CD14-positive monocyte (primary cell): ENCODE measurements around the gene CBX4. TPM values are rescaled to one million over a fixed set of nuclear protein-coding genes. Genes with fewer than 3 reads are reported as not detected.

Source experiments
- DNase-seq, 3 donors: peaks; one replicate each; pipeline ENCODE4 v3.0.0-alpha.2; 2011 to 2022
- H2AFZ ChIP-seq: 2 replicates; pipeline ENCODE4 v1.6.0; 2012; ENCODE audit warnings: mild to moderate bottlenecking, low read depth, low read length, inconsistent platforms; ENCODE audit not compliant: insufficient read depth, poor library complexity, severe bottlenecking
- H3K27ac ChIP-seq, 2 donors: 1 replicate in 1 of 2; 2 replicates in 1 of 2; pipeline ENCODE4 v1.5.1; 2012 to 2013; ENCODE audit warnings: low read length in 2 of 2, control low read depth in 1 of 2, inconsistent platforms in 1 of 2, low read depth in 1 of 2, mild to moderate bottlenecking in 1 of 2
- H3K27me3 ChIP-seq, 2 donors: one replicate each; pipeline versions ENCODE4 v1.6.0 to v1.6.1; 2011 to 2013; ENCODE audit warnings: low read length in 2 of 2; ENCODE audit not compliant: control insufficient read depth in 2 of 2, insufficient read depth in 2 of 2
- H3K36me3 ChIP-seq, 2 donors: replicated peaks in 1 of 2; 1 replicate in 1 of 2; 2 replicates in 1 of 2; pipeline versions ENCODE4 v1.5.1 to v1.6.1; 2012 to 2013; ENCODE audit warnings: low read length in 2 of 2, control low read depth in 1 of 2, inconsistent platforms in 1 of 2, mild to moderate bottlenecking in 1 of 2; ENCODE audit not compliant: insufficient read depth in 2 of 2, control insufficient read depth in 1 of 2
- H3K4me1 ChIP-seq, 2 donors: 1 replicate in 1 of 2; 2 replicates in 1 of 2; pipeline versions ENCODE4 v1.5.1 to v1.6.1; 2012 to 2013; ENCODE audit warnings: low read length in 2 of 2, control low read depth in 1 of 2, inconsistent platforms in 1 of 2, mild to moderate bottlenecking in 1 of 2, moderate library complexity in 1 of 2; ENCODE audit not compliant: insufficient read depth in 2 of 2, control insufficient read depth in 1 of 2
- H3K4me2 ChIP-seq: replicated peaks from 2 replicates; pipeline ENCODE3; 2012; ENCODE audit warnings: low read length, moderate library complexity, mild to moderate bottlenecking; ENCODE audit not compliant: poor library complexity, severe bottlenecking; ENCODE audit errors: extremely low read depth
- H3K4me3 ChIP-seq, 3 experiments: fragments of 200-600 bp in 1 of 3; sonication (generic) in 1 of 3; replicated peaks in 1 of 3; 1 replicate in 2 of 3; 2 replicates in 1 of 3; pipeline ENCODE4 v1.5.1; 2011 to 2013; ENCODE audit warnings: low read length in 3 of 3, mild to moderate bottlenecking in 3 of 3, control low read depth in 2 of 3, low read depth in 2 of 3, inconsistent platforms in 1 of 3, moderate library complexity in 1 of 3
- H3K79me2 ChIP-seq: 2 replicates; pipeline ENCODE4 v1.6.0; 2012; ENCODE audit warnings: mild to moderate bottlenecking, control low read depth, inconsistent platforms, low read length, moderate library complexity; ENCODE audit not compliant: insufficient read depth
- H3K9ac ChIP-seq: 2 replicates; pipeline ENCODE4 v1.6.0; 2017; ENCODE audit warnings: low read length, mild to moderate bottlenecking; ENCODE audit not compliant: insufficient read depth, poor library complexity, severe bottlenecking
- H3K9me3 ChIP-seq, 2 donors: replicated peaks in 1 of 2; 1 replicate in 1 of 2; 2 replicates in 1 of 2; pipeline versions ENCODE4 v1.5.1 to v1.6.1; 2012 to 2013; ENCODE audit warnings: low read length in 2 of 2, control low read depth in 1 of 2; ENCODE audit not compliant: control insufficient read depth in 1 of 2, insufficient read depth in 1 of 2
- H4K20me1 ChIP-seq: 2 replicates; pipeline ENCODE4 v1.6.0; 2012; ENCODE audit warnings: mild to moderate bottlenecking, low read length, control low read depth, moderate library complexity; ENCODE audit not compliant: insufficient read depth
- H3K27ac Mint-ChIP-seq, 7 donors: one replicate each; pipeline ENCODE4 v1.8.0; 2020; ENCODE audit warnings: mild to moderate bottlenecking in 7 of 7, mixed read lengths in 7 of 7, moderate library complexity in 6 of 7, inconsistent platforms in 2 of 7
- H3K27me3 Mint-ChIP-seq, 3 donors: one replicate each; pipeline ENCODE4 v1.8.0; 2021 to 2022; ENCODE audit warnings: low read depth in 3 of 3, mild to moderate bottlenecking in 3 of 3, mixed read lengths in 3 of 3, moderate library complexity in 3 of 3, inconsistent platforms in 1 of 3
- H3K36me3 Mint-ChIP-seq, 2 donors: one replicate each; pipeline ENCODE4 v1.8.0; 2020; ENCODE audit warnings: mixed read lengths in 2 of 2, inconsistent platforms in 1 of 2, mild to moderate bottlenecking in 1 of 2
- H3K4me1 Mint-ChIP-seq: one replicate; pipeline ENCODE4 v1.8.0; 2020; ENCODE audit warnings: mild to moderate bottlenecking, mixed read lengths
- H3K4me3 Mint-ChIP-seq, 2 donors: one replicate each; pipeline ENCODE4 v1.8.0; 2020; ENCODE audit warnings: mild to moderate bottlenecking in 2 of 2, mixed read lengths in 2 of 2, moderate library complexity in 1 of 2
- H3K9me3 Mint-ChIP-seq, 7 donors: one replicate each; pipeline ENCODE4 v1.8.0; 2020 to 2022; ENCODE audit warnings: mixed read lengths in 7 of 7, mild to moderate bottlenecking in 6 of 7, moderate library complexity in 6 of 7, inconsistent platforms in 2 of 7
- WGBS: methylation state at CpG from one replicate; pipeline ENCODE4 v1.1.5; 2013; ENCODE audit warnings: missing lambda C conversion rate; ENCODE audit not compliant: insufficient coverage; 5-methylcytosine and 5-hydroxymethylcytosine counted together
- intact Hi-C, 2 donors: fragments of 100-400 bp; cut with micrococcal nuclease; formaldehyde crosslinking; loops; one replicate each; pipeline versions ENCODE4 v1.15.0 to v1.15.1; 2023
- polyA plus RNA-seq, 3 donors: library from polyadenylated mRNA; depleted of rRNA in 1 of 3; unstranded in 2 of 3; stranded (reverse) in 1 of 3; fragments of 300-500 nt in 2 of 3; fragments of >200 nt in 1 of 3; fragmentation: Illumina TruSeq in 2 of 3; gene quantifications; 1 replicate in 2 of 3; 2 replicates in 1 of 3; pipeline ENCODE4 v1.2.3, GENCODE V29; 2012 to 2021
- TF ChIP-seq, protein P1 (sequence below): fragments of 200-600 bp; IDR thresholded peaks from one replicate; pipeline ENCODE4 v1.8.0; 2022; ENCODE audit warnings: antibody characterized with exemption, mild to moderate bottlenecking

Gene CBX4
- polyA plus RNA-seq, 3 donors: 1.4 to 82.8 (median 3.6) TPM

DNA sequence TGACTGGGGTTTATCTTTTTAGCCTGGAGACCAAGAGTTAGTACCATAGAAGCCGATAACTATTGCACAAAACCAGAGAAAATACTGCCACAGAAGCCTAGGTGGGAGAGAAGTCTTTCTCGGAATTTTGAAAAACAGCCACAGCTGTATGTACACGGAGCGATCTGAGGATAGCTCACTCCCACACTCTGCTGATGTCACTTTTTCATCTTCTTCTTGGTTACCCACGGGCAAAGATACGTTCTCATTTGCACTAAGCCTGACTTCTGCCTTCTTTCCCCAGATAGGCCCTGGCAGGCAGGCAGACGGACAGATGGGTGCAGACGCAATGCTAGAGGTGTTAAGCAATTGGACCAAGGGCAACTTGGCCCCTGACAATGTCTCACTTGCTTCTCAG, 9.1 kb upstream of the CBX4 start:
- no peak overlapping the region for H2AFZ ChIP-seq
- H3K4me3 ChIP-seq: no peak overlapping the region
- H3K36me3 ChIP-seq: no peaks in the 10 kb centered on the region
- H3K4me1 ChIP-seq: peaks cover 31 to 41% of the 10 kb centered on the region in 2 donors
- no peak overlapping the region for H3K4me2 ChIP-seq
- no peaks in the 10 kb centered on the region for H3K9me3 ChIP-seq
- H3K27me3 Mint-ChIP-seq: peaks cover 48 to 59% (median 57%) of the 10 kb centered on the region in 3 donors
- TF ChIP-seq, protein P1, sequence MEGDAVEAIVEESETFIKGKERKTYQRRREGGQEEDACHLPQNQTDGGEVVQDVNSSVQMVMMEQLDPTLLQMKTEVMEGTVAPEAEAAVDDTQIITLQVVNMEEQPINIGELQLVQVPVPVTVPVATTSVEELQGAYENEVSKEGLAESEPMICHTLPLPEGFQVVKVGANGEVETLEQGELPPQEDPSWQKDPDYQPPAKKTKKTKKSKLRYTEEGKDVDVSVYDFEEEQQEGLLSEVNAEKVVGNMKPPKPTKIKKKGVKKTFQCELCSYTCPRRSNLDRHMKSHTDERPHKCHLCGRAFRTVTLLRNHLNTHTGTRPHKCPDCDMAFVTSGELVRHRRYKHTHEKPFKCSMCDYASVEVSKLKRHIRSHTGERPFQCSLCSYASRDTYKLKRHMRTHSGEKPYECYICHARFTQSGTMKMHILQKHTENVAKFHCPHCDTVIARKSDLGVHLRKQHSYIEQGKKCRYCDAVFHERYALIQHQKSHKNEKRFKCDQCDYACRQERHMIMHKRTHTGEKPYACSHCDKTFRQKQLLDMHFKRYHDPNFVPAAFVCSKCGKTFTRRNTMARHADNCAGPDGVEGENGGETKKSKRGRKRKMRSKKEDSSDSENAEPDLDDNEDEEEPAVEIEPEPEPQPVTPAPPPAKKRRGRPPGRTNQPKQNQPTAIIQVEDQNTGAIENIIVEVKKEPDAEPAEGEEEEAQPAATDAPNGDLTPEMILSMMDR: no peak
- peaks cover 22 to 55% of the 10 kb centered on the region in 2 donors for H3K27me3 ChIP-seq
- H3K4me3 Mint-ChIP-seq: peak overlapping the region in 1 of 2 donors; percentile 31
- H3K79me2 ChIP-seq: no peaks in the 10 kb centered on the region
- no peak overlapping the region for H3K9ac ChIP-seq
- intact Hi-C loops: no loop called here
- WGBS: 83% methylated on average over 5 of the region's 8 CpGs
- no peak overlapping the region for H3K27ac Mint-ChIP-seq
- H3K27ac ChIP-seq: no peak overlapping the region
- no peak for DNase-seq
- no peaks in the 10 kb centered on the region for H4K20me1 ChIP-seq
- peaks cover 24% of the 10 kb centered on the region for H3K4me1 Mint-ChIP-seq
- H3K36me3 Mint-ChIP-seq: peaks cover 2 to 3% of the 10 kb centered on the region in 2 donors
- H3K9me3 Mint-ChIP-seq: peaks cover 0 to 14% (median 6%) of the 10 kb centered on the region in 7 donors

GRCh38 chr17:79847698-79848369, 8.6 kb upstream of the CBX4 start:
- Histone ChIP-seq H2AFZ (no peak overlapping the region), H3K4me3 (no peak overlapping the region), H3K79me2 (no peaks in the 10 kb centered on the region), H3K9ac (no peak overlapping the region), H3K9me3 (peaks cover 0 to 1% of the 10 kb centered on the region in 2 donors), H3K27me3 (peaks cover 24 to 60% of the 10 kb centered on the region in 2 donors), H3K4me1 (peaks cover 32 to 43% of the 10 kb centered on the region in 2 donors), H3K4me2 (no peak overlapping the region), H3K36me3 (no peaks in the 10 kb centered on the region), H3K27ac (no peak overlapping the region), H4K20me1 (peaks cover 1% of the 10 kb centered on the region)
- no peak for DNase-seq
- WGBS: 93% methylated on average over 4 of the region's 12 CpGs
- Mint-ChIP-seq H3K4me1 (peaks cover 26% of the 10 kb centered on the region), H3K27me3 (peaks cover 52 to 64% (median 61%) of the 10 kb centered on the region in 3 donors), H3K4me3 (peak overlapping the region in 1 of 2 donors; percentile 30), H3K27ac (no peak overlapping the region), H3K36me3 (peaks cover 3% of the 10 kb centered on the region in 2 donors), H3K9me3 (peaks cover 0 to 17% (median 6%) of the 10 kb centered on the region in 7 donors)
- TF ChIP-seq, protein P1: no peak
- intact Hi-C loops: no loop called here
